DOHH2 (cell line): ENCODE results near the gene SORBS1.

ENCODE experiments used
- EZH2phosphoT487 ChIP-seq: fragments of 200-600 bp; sonication (generic); IDR thresholded peaks from 2 replicates; pipeline ENCODE4 v1.6.1; 2017; ENCODE audit warnings: borderline replicate concordance, mild to moderate bottlenecking, antibody characterized with exemption, low read length, moderate library complexity, mixed read lengths
- TF ChIP-seq, protein P1 (sequence below): fragments of 200-600 bp; sonication (generic); IDR thresholded peaks from one replicate; pipeline ENCODE4 v1.5.1; 2014; ENCODE audit warnings: antibody characterized with exemption, mild to moderate bottlenecking, low read depth, low read length; ENCODE audit not compliant: poor library complexity, severe bottlenecking

DNA sequence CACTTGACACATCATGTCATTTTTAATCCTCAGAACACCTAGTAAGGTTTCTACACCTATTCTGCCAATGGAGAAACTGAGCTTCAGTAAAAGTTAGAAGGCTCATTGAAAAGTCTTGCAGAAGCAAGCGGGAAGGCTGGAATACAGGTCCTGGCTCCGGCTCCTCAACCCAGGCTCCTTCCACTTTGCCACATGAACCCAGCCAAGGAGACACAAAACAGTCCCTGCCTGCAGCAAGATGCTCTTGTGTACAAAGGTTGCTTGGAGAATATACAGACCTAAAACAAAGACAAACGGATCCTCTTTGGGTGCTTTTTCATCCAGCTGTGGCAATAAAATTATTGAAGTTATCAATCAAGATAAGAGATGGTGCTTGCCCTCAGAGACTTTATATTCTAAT lies 106.8 kb downstream of the SORBS1 start:
- TF ChIP-seq, protein P1, sequence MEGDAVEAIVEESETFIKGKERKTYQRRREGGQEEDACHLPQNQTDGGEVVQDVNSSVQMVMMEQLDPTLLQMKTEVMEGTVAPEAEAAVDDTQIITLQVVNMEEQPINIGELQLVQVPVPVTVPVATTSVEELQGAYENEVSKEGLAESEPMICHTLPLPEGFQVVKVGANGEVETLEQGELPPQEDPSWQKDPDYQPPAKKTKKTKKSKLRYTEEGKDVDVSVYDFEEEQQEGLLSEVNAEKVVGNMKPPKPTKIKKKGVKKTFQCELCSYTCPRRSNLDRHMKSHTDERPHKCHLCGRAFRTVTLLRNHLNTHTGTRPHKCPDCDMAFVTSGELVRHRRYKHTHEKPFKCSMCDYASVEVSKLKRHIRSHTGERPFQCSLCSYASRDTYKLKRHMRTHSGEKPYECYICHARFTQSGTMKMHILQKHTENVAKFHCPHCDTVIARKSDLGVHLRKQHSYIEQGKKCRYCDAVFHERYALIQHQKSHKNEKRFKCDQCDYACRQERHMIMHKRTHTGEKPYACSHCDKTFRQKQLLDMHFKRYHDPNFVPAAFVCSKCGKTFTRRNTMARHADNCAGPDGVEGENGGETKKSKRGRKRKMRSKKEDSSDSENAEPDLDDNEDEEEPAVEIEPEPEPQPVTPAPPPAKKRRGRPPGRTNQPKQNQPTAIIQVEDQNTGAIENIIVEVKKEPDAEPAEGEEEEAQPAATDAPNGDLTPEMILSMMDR = no peak
- no peak for TF ChIP-seq EZH2phosphoT487
